Hepatocyte (in vitro differentiated cells): ENCODE data around the gene FRRS1L. TPM values are rescaled to one million over a fixed set of nuclear protein-coding genes. Genes with fewer than 3 reads are reported as not detected.
A peak's percentile ranks its signal among the peaks of the same experiment; 100 is the strongest.

Experiments
- DNase-seq: peaks from one replicate; pipeline ENCODE4 v3.0.0-alpha.2; 2016; ENCODE audit warnings: low spot score
- H2AFZ ChIP-seq: fragments of 200-600 bp; sonication (generic); 2 replicates; pipeline ENCODE4 v1.6.0; 2016; ENCODE audit warnings: antibody characterized with exemption, mild to moderate bottlenecking
- H3K27ac ChIP-seq: fragments of 200-600 bp; sonication (generic); 2 replicates; pipeline ENCODE4 v1.5.1; 2016; ENCODE audit warnings: mild to moderate bottlenecking
- H3K27me3 ChIP-seq: fragments of 200-600 bp; sonication (generic); 2 replicates; pipeline ENCODE4 v1.6.1; 2016
- H3K36me3 ChIP-seq: fragments of 200-600 bp; sonication (generic); replicated peaks from 2 replicates; pipeline ENCODE4 v1.5.1; 2016; ENCODE audit warnings: low read depth; ENCODE audit not compliant: insufficient read depth
- H3K4me1 ChIP-seq: fragments of 200-600 bp; sonication (generic); 2 replicates; pipeline ENCODE4 v1.5.1; 2016; ENCODE audit warnings: mild to moderate bottlenecking, moderate library complexity; ENCODE audit not compliant: insufficient read depth
- H3K4me2 ChIP-seq: fragments of 200-600 bp; sonication (generic); 2 replicates; pipeline ENCODE4 v1.6.0; 2016
- H3K4me3 ChIP-seq: fragments of 200-600 bp; sonication (generic); 2 replicates; pipeline ENCODE4 v1.5.1; 2016; ENCODE audit warnings: mild to moderate bottlenecking
- H3K79me2 ChIP-seq: fragments of 200-600 bp; sonication (generic); 2 replicates; pipeline ENCODE4 v1.6.0; 2017; ENCODE audit warnings: mild to moderate bottlenecking
- H3K9me2 ChIP-seq: fragments of 200-600 bp; sonication (generic); replicated peaks from 2 replicates; pipeline ENCODE4 v1.6.0; 2017; ENCODE audit warnings: mild to moderate bottlenecking; ENCODE audit not compliant: insufficient read depth
- H3K9me3 ChIP-seq: fragments of 200-600 bp; sonication (generic); 2 replicates; pipeline ENCODE4 v1.5.1; 2016; ENCODE audit warnings: low read depth, mild to moderate bottlenecking
- H4K20me1 ChIP-seq: fragments of 200-600 bp; sonication (generic); 2 replicates; pipeline ENCODE4 v1.6.0; 2016; ENCODE audit warnings: mild to moderate bottlenecking; ENCODE audit not compliant: insufficient read depth, poor library complexity, severe bottlenecking
- CTCF ChIP-seq: fragments of 200-600 bp; sonication (generic); IDR thresholded peaks from 2 replicates; pipeline ENCODE4 v1.5.1; 2016; ENCODE audit warnings: antibody characterized with exemption, mild to moderate bottlenecking; ENCODE audit not compliant: poor library complexity
- EZH2 ChIP-seq: fragments of 200-600 bp; sonication (generic); IDR thresholded peaks from 2 replicates; pipeline ENCODE4 v1.6.1; 2016; ENCODE audit warnings: antibody characterized with exemption, mild to moderate bottlenecking, borderline replicate concordance
- EZH2phosphoT487 ChIP-seq: fragments of 200-600 bp; sonication (generic); IDR thresholded peaks from one replicate; pipeline ENCODE4 v1.6.1; 2018; ENCODE audit warnings: antibody characterized with exemption, mild to moderate bottlenecking, low read depth, moderate library complexity; ENCODE audit not compliant: unreplicated experiment, severe bottlenecking
- WGBS: methylation state at CpG from one replicate; pipeline ENCODE4 v1.1.6; 2016; ENCODE audit warnings: low lambda C conversion rate; ENCODE audit errors: missing lambda C conversion rate; 5-methylcytosine and 5-hydroxymethylcytosine counted together
- polyA plus RNA-seq: library from polyadenylated mRNA; unstranded; fragments of >200 nt; fragmentation: Nextera tagmentation; extraction: Ambion mirVana; gene quantifications from 2 replicates; pipeline ENCODE4 v1.2.1, GENCODE V29; 2016
- total RNA-seq: library from RNA; depleted of rRNA; stranded (reverse); fragments of >200 nt; gene quantifications from 2 replicates; pipeline ENCODE4 v1.2.3, GENCODE V29; 2014

The FRRS1L gene, protein sequence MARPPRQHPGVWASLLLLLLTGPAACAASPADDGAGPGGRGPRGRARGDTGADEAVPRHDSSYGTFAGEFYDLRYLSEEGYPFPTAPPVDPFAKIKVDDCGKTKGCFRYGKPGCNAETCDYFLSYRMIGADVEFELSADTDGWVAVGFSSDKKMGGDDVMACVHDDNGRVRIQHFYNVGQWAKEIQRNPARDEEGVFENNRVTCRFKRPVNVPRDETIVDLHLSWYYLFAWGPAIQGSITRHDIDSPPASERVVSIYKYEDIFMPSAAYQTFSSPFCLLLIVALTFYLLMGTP
- total RNA-seq: 4.4 and 5.0 TPM in 2 replicates
- polyA plus RNA-seq: 2.0 and 2.6 TPM in 2 replicates

GRCh38 chr9:109166771-109167601, at the start of gene FRRS1L:
TSS of gene FRRS1L (minus strand) at chr9:109167249. CDS start at chr9:109167138, 111 bp downstream.
- Histone ChIP-seq H3K27me3 (peaks cover 23% of the 10 kb centered on the region), H3K79me2 (no peaks in the 10 kb centered on the region), H3K9me3 (no peaks in the 10 kb centered on the region), H3K9me2 (no peaks in the 10 kb centered on the region), H3K27ac (no peak within 1 kb of the TSS), H2AFZ (peak within 1 kb of the TSS; percentile 84), H3K4me1 (no peaks in the 10 kb centered on the region), H3K4me2 (peak within 1 kb of the TSS; percentile 86), H3K36me3 (no peaks in the 10 kb centered on the region), H3K4me3 (no peak within 1 kb of the TSS), H4K20me1 (no peaks in the 10 kb centered on the region)
- WGBS: 13% methylated on average over 23 of the region's 86 CpGs
- no peak for TF ChIP-seq CTCF
- TF ChIP-seq EZH2: peak; percentile 58
- DNase-seq: peak; percentile 50

DNA sequence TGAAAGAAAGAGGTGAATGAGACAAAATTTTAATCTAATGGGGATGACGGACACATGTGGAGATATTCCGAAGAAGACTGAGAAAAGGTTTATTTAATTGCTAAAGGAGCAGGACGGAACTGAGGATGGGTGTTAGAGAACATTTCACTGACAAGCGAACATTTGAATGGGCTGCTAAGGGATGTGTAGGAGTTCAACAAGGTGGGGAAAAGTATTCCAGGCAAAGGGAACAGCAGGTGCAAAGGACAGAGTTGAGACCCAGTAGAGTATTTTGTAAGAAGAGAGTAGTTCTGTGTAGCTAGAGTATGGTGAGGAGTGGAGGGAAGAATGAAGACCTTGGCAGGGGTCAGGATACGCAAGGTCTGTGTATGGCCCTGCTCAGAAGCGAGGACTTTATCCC, 47.4 kb upstream of the FRRS1L start:
- H3K36me3 ChIP-seq: no peaks in the 10 kb centered on the region
- H3K27me3 ChIP-seq: no peaks in the 10 kb centered on the region
- H3K79me2 ChIP-seq: no peaks in the 10 kb centered on the region
- H3K9me3 ChIP-seq: no peaks in the 10 kb centered on the region
- H2AFZ ChIP-seq: no peak overlapping the region
- no peak for TF ChIP-seq EZH2phosphoT487
- TF ChIP-seq CTCF: no peak
- TF ChIP-seq EZH2: no peak
- H3K4me3 ChIP-seq: no peak overlapping the region
- H3K4me1 ChIP-seq: no peaks in the 10 kb centered on the region
- no peak overlapping the region for H3K4me2 ChIP-seq
- no peaks in the 10 kb centered on the region for H3K9me2 ChIP-seq
- H4K20me1 ChIP-seq: no peaks in the 10 kb centered on the region
- H3K27ac ChIP-seq: no peak overlapping the region
- WGBS: 95% methylated on average over 6 of the region's 6 CpGs
- DNase-seq: no peak

DNA sequence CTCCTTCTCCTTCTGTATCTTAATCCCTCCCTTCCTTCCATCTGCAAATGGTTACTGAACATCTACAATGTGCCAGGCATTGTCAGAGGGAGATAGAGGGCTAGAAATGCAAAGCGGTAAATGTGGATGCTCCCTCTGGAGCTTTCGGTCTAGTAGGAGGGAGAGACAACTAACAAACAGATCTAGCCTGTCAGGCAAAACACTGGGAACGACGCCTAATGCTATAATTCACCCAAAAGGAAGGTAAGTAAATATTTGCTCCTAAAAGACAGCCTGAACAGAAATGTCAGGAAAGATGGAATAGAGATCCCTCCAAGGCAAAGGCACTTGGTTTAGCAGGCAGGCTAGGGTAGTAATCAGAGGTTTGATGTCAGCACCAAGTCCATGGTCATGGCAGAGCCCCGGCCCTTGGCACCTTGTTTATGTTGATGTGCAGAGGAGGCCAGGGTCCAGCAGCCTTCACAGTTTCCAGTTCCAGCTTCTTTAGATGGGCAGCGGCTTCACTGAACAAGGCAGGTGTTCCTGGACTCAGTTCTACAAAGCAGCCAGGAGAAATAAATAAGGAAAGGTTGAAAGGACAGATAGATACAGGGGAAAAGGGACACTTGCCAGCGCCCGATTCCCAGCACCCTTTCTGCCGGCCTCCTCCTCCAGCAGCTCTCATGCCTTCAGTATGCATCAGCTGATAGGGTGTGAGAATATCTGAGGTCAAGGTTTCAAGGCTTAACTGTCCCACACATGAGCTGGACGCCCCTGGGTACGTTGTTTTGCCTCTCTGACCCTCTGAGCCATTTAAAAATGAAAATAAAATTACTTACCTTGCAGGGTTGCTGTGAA, 46.5 kb upstream of the FRRS1L start:
- no peak for DNase-seq
- H3K4me2 ChIP-seq: no peak overlapping the region
- no peaks in the 10 kb centered on the region for H3K27me3 ChIP-seq
- H3K9me2 ChIP-seq: no peaks in the 10 kb centered on the region
- H2AFZ ChIP-seq: no peak overlapping the region
- no peak overlapping the region for H3K27ac ChIP-seq
- no peaks in the 10 kb centered on the region for H3K79me2 ChIP-seq
- H3K4me1 ChIP-seq: no peaks in the 10 kb centered on the region
- H3K36me3 ChIP-seq: no peaks in the 10 kb centered on the region
- no peaks in the 10 kb centered on the region for H4K20me1 ChIP-seq
- 66% methylated on average over 11 of the region's 11 CpGs for WGBS
- H3K4me3 ChIP-seq: no peak overlapping the region
- TF ChIP-seq EZH2phosphoT487 (no peak), EZH2 (no peak), CTCF (no peak)
- H3K9me3 ChIP-seq: no peaks in the 10 kb centered on the region
